Activated CD4-positive, alpha-beta T cell treated with anti-CD3 and anti-CD28 coated beads, Interleukin-2, amount 50 U/mL, for 24 hours (primary cell): ENCODE data around the gene FAM111A.
"Not testable (repeated sequence)": the region's sequence is repeated elsewhere in the genome, so short reads cannot be mapped to it uniquely, and the experiment has no call there.

ENCODE experiments used
- DNase-seq, 2 donors: peaks; one replicate each; pipeline ENCODE4 v3.0.0-alpha.2; 2020; ENCODE audit warnings: low read depth in 1 of 2, low spot score in 1 of 2

FAM111A gene

DNA sequence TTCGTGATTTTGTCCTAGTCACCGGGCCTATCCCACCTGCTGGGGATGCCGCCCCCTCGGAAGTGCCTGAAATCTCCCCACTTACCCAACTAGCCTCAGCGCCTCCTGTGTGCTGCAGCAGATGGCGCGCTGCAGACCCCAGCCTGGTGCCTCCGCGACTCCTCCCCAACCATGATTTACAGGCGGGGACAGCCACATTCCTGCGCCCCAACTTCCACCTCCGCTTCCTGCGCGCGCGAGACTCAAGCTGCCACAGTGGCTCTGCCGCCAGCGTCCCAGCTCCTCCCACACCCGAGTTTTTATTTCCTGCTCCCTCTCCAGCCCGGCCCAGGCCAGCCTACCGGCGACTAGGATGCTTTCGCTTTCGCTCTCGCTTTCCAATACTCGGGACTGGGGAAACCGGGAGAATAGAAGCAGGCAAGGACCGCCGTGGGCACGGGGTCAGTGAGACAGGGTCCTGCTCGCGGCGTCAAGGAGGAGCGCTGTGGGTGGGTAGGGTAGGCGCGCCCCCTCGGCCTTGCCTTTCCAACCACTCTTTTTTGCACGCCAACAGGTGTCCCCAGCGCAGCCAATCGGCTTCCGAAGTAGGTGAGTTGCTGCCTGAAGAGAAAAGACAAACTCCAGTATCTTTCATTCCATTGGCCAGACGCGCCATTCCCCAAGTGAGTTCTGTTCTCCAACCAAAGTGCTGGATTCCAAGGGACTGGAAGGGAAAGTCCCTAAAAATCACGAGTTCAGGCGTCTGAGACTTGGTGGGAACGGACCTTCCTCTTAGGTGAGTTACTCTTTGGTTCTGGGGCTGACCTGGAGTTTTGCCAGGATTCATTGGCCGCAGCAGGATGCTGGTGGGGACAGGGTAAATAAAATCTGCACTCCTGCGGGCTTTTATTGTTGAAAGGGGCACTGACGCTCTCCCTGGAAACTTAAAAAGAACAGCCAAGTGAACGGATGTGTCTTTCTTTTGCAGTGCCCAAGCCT, at the start of gene FAM111A:
FAM111A (plus strand) TSS at position 327 of the 978 bp plus-strand sequence. CDS start 6,017 bp downstream, outside the sequence.
- peak; percentile 45 to 68 for DNase-seq

DNA sequence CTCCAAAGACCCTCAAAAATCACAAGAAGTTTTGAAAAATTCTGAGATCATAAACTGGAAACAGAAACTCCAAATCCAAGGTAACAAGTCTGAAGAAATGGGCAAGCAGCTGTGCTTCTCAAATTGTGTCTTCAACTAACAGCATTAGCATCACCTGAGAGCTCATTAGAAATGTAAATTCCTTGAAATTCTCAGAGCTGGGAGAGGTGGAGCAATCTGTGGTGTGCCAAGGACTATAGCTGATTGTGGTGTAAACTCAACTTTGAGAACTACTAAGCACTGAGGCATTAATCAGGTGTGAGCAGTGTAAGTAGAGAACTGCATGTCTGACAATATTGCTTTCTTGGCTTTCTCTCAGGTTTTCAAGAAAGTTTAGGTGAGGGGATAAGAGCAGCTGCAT, 49.1 kb upstream of the FAM111A start:
- not testable (repeated sequence) for DNase-seq

GRCh38 chr11:59095225-59095624, 47.4 kb upstream of the FAM111A start:
- not testable (repeated sequence) for DNase-seq

DNA sequence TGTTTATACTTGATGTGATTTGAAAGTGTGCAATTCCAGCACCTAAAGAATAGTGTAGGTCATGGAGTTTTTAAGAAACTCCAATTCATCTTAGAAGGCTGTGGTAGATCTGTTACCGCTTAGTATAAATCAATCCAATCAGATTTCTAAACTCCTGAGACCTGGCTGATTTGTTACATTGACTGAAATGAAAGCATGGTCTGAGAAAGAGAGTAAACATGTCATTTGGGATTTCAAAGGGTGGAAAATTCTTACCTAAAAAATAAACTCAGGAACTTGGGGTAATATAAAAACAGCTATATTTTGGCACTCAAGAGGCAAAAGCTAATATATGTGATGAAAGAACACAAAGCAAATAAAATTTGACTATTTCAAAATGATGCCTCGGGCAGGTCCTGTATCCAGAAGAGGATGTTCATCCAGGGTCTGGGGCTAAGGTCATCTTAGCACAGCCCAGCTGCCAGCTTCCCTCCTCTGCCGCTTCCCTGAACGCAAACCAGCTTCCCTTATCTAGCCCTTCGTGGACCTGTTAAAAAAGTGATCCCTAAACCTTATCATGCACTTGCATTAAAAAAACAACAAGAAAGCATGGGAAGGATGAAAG, 46.6 kb upstream of the FAM111A start:
- DNase-seq: not testable (repeated sequence)

DNA sequence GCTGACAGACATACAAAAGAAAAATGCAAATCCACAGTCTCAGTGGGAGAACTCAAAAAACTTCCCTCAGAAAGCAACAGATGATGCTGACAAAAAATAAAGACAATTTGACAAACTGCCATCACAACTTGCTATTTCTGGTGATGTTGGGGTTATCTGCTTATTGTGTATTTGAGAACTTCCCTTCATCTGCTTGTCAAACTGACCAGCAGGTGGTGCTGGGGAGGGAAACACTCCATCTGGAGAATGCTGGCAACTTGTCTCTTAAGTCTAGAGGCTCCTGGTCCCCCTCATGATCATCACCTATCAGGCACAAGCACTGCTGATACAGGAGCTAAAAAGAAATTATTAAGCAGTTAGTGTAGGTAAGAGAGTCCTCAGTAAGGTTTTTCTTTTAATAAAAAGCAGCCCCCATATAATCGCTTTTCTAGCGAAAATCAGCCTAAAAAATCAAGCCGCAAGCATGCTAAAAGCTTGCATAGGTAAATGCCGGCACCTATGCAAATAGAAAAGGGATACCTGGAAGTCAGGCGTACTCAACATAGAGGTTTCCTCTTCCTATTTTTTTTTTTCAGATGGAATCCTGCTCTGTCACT, 45.4 kb upstream of the FAM111A start:
- peak; percentile 19 to 53 for DNase-seq

GRCh38 chr11:59097938-59098337, 44.7 kb upstream of the FAM111A start:
- DNase-seq: not testable (repeated sequence)

GRCh38 chr11:59102259-59102765, 40.3 kb upstream of the FAM111A start:
- DNase-seq: peak; percentile 30 to 56

GRCh38 chr11:59106363-59107336, 36.0 kb upstream of the FAM111A start, which contains the start of gene FAM111B:
Gene FAM111B, plus strand, starts transcription at chr11:59107237. Its CDS starts 2,389 bp downstream, at chr11:59109626.
- peak; percentile 38 to 59 for DNase-seq

- not testable (repeated sequence) for DNase-seq
These were observed 34.9 kb upstream of the FAM111A start for GRCh38 chr11:59107721-59108120.

DNA sequence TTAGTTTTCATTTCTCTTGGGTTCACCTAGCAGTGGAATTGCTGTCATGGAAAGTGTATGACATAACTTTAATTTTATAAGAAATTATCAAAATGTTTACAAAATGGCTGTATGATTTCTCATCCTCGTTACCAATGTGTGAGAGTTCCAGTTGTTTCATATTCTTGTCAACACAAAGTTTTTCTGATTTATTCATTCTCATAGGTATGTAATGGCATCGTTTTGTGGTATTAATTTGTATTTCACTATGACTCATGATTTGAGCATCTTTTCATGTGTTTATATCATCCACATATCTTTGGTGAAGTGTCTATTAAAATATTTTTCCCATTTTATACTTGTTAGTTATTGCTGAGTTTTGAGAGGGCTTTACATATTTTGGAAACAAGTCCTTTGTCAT, 30.2 kb upstream of the FAM111A start:
- DNase-seq: no peak

DNA sequence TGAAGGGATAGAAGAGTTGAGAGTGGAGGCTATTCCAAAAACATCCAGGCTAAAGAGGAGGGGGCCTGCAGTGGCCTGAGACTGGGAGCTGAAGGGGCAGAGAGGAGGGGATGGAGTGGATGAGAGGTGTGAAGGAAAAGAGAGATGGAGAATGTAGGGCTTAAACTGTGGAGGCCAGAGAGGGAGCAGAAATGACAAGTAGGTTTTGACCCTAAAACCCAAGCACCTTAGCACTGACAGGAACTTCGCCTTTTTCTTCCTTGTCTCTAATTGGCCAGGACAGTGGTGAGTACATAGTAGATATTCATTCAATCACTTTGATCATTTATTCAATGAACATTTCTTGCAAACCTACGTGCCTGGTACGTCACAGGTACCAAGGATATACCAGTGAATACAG, 28.3 kb upstream of the FAM111A start:
- DNase-seq: no peak

DNA sequence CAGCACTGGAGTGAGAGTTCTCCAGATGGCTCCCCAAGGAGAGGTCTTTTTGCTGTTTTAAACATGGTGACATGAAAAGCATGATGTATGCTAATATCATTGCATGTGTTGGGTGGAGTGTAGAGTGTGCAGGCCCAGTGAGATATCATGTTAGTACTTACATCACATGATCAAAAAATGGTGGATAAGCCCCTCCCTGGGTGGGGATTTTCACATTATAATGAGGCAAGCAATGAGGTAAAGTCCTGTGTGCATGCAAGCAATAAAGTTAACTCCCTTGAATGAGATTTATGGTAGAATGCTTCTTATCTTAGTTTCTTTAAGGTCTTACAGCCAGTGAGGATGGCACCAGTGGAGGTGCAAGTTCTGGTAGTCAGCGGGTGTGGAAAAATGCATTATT, 27.1 kb upstream of the FAM111A start:
- no peak for DNase-seq

DNA sequence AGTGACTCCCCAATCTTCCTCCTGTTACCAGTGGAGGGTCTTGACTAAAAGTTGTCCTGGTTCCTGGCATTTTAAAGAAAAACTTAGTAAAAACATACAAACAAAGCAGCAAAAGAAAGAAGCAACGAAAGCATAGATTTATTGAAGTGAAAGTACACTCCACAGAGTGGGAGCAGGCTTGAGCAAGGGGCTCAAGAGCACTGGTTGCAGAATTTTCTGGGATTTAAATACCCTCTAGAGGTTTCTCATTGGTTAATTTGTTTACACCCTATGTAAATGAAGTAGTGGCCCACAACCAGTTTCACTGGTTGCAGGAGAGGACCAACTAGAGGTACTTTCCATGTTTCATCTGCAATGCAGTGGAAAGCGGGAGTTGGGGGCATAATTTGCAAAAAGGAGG, 24.9 kb upstream of the FAM111A start:
- DNase-seq: no peak

- no peak for DNase-seq
These were observed 22.8 kb upstream of the FAM111A start for GRCh38 chr11:59119826-59120225.

DNA sequence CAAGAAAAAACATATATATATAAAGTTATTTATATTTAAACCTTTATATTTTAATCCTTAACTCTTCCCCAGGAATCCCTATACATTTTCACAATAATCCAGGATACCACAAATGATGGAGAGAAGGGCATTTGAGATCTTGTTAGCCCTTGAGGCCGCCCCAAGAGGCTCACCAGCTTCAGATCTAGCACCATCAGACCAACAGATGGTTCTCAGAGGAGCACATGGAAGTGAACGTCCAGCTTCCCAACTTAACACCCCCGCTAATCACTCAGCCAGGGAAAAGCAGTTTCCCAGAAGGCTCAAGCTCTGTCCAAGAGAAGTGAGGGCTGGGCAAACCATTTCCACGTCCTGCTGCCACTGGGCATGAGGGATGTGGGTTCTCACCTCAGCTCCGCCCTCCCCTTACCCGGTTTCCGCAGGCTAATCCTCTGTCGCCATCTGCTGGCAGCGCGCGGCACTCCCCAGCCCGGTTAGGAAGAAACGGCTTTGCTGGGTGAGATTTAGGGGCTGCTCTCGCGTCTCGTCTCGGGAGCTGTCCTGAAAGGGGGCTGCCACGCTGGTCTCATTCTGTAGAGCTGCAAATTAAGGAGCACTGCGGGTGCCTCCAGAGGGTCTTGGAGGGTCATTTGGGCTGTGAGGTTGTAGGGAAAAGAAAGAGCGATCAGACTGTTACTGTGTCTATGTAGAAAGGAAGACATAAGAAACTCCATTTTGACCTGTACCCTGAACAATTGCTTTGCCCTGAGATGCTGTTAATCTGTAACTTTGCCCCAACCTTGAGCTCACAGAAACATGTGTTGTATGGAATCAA, 6.8 kb upstream of the FAM111A start:
- peak; percentile 78 to 81 for DNase-seq

GRCh38 chr11:59136551-59136950, 6.1 kb upstream of the FAM111A start:
- not testable (repeated sequence) for DNase-seq

DNA sequence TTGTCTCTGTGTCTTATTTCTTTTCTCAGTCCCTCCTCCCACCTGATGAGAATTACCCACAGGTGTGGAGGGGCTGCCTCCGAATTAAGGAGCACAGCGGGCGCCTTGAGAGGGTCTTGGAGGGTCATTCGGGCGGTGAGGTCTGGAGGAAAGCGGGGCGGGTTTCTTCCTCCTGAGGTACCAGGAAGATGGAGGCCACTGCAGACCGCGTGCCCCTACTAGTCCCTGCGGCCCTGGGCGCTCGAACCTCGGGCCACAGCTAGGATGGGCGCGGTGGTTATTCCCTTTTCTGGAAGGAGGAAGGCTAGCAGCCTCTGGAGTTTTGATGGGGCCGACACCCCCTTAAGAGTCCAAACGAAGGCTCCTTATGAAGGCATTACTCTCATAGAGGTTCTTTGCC, 5.5 kb upstream of the FAM111A start:
- DNase-seq: no peak

DNA sequence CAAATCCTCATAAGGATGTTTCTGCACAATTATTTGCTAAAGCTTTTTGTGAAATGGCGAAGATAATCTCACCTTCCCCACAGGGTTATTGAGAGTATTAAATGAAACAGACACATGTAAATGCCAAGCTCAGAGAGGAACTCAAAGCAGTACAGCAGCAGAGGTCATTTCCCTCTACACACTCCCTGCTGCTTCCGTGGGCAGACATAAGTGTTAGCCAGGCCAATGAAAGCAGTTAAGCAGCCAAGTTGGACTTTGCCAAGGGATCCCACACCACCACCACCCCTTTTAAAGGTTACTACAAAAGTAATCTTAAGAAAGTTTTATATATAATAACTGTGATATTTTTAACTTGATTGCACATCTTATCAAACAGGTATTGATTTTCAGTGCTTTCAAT, 4.0 kb upstream of the FAM111A start:
- no peak for DNase-seq

- DNase-seq: no peak
These were observed 1.5 kb upstream of the FAM111A start for GRCh38 chr11:59141191-59141590.
